ENCODE measurements around the gene TSPEAR.

The TSPEAR gene

DNA sequence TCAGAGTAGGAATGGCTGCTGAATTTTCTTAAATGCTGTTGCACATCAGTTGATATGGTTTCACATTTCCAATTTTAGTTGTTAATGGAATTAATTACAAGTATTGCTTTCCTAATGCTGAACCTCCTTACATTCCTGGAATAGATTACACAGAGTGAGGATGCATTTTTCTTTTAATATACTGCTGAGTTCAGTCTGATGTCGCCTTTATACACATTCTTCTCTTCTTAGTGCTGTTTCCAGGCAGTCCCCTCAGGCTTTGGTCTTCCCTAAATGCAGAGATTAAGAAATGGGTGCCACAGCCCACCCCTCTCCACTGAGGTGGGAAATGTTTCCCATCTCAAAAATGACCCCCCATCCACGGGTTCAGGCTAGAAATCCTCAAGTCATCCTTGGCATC is 6.7 kb upstream of the TSPEAR start:
- no peak for DNase-seq

DNA sequence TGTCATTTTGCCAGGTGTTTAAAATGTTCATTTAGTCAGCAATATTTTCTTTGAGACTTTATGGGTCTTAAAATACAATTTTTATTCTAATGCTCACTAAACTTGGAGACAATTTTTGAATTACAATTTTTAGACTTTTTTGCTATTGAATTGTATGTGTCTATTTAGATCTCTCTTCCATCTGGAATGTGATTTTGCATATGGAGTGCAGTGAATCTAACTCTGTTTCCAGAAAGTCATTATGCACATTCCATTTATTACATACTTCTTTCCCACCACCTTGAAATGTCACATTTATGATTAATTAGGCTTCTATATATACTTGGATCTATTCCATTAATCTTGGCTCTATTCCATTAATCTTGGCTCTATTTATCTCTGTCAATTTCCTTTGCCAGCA is 5.6 kb upstream of the TSPEAR start:
- no peak for DNase-seq

DNA sequence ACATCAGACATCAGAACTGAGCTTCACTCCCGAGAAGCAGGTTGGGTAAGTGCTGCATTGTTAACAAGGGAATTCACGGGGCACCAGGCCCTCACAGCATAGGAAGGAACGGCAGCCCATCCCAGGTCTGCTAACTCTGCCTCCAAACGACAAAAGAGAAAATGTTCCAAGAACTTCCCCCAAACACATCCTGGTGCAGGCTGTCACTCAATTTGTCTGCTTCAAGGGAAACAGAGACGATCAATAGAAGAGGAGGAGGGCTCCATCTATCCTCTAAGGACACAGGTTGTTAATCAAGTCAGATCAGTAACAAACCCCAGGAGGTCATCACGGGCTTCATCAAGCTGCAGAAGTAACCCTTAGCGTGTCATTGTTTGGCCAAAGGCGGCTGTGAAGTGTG is 3.5 kb upstream of the TSPEAR start:
- no peak for DNase-seq

DNA sequence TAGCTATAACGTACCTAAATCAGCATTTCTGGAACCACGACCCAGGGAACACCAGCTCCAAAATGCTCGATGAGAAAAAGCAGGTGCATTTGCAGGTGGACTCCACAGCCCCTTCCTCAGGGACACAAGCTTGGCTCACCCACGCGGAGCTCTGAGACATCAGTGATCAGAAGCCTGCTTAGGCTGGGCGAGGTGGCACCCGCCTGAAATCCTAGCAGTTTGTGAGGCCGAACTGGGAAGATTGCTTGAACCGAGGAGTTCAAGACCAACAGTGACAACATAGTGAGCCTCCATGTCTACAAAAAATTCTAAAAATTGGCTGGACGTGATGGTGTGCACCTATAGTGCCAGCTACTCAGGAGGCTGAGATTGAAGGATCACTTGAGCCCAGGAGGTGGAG is 2.5 kb upstream of the TSPEAR start:
- no peak for DNase-seq

DNA sequence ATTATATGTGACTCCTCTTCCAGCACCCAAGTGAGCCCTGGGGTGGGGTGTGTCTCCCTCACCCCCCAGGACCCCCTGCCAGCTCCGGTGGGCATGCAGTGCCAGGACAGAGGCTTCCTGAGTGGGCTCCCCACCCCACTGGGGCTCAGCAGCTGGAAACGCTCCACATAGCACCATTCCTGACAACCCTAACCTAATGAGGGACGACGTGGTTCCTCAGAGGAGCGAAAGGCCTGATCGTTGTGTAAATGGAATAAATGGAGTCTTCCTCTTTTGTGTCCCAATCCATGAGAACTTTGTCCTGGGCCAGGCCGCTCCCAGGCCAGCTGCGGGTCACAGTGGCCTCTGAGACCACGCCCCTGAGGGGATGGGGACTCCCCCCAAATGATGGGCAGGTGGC is 1.8 kb upstream of the TSPEAR start:
- DNase-seq = no peak

DNA sequence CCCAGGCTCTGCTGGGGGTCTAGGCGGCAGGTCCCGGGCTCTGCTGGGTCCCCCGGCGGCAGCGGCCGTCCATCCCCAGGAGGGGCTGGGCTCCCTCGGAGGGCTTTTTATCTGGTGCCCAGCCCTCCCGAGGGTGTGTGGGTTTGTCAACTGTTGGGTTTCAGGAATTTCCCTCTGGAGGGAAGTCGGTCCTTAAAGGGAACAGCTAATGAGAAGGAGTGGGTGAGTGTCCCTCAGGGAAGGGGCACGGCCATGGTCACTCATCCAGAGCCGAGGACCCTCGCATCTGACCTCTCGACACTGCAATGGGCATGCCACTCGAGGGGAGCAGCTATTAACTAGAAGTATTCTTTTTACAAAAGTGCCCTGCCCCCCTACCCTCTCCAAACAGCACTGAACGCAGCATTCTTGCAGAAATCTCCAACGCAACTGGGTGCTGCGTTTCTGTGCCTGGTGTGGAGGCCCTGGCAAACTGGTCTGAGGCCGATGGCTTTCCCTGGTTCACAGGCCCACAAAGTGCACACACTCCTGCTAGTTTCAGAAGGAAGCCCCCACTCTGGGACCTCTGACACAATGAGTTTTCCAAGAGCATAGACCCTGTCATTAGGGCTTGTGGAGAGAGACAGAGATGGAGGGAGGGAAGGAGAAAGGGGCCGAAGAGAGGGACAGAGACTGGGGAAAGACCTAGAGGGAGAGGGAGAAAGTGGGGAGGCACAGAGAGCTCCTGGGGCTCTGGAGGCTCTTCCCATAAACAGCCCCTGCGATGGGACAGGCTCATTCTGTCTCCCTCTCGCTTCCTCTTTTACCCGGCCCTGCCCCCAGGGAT is 1.0 kb upstream of the TSPEAR start:
- no peak for DNase-seq

DNA sequence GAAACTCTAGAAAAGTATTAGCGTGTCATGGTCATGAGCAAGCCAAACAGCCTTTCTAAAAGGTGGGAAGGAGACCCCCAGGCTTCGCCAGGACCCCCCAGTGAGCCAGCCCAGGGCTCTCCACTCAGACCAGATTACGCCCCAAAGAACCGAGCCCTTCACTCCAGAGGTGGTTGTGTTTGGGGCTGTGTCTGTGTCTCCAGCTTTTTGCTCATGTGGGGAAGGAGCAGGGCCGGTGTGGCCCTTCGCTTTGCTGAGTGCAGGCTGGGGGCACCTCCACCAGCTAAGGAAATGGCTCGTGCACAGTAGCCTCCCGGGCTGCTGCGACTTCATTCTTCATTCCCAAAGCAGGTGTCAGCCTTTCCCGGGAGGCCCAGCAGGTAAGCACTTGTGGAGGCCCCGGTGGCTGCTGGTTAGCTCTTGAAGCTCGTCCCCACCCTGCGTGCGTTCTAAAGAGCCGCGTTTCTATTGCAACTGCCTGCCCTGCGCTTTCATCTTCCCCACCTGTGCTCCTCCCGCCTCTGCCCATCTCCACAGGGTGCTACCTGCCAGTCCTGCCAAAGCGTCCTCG is 531 bp downstream of the TSPEAR start:
- DNase-seq = no peak

DNA sequence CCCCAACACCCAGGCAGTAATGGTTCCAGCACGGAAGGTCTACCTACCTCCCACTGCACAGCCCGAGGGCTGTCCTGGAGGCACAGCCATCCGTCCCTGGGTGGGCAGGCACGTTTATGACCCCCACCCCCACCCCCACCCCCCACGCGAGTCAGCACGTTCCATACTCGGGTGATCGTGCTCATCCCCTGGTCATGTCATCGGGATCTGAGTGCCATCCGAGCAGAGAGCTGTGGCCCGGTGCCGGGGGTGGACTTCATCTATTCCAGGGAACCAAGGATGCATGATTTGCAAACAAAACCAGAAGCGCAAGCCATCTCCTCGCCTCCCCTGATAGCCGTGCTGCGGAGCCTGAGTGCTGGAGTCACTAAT is 1.1 kb downstream of the TSPEAR start:
- DNase-seq = no peak

DNA sequence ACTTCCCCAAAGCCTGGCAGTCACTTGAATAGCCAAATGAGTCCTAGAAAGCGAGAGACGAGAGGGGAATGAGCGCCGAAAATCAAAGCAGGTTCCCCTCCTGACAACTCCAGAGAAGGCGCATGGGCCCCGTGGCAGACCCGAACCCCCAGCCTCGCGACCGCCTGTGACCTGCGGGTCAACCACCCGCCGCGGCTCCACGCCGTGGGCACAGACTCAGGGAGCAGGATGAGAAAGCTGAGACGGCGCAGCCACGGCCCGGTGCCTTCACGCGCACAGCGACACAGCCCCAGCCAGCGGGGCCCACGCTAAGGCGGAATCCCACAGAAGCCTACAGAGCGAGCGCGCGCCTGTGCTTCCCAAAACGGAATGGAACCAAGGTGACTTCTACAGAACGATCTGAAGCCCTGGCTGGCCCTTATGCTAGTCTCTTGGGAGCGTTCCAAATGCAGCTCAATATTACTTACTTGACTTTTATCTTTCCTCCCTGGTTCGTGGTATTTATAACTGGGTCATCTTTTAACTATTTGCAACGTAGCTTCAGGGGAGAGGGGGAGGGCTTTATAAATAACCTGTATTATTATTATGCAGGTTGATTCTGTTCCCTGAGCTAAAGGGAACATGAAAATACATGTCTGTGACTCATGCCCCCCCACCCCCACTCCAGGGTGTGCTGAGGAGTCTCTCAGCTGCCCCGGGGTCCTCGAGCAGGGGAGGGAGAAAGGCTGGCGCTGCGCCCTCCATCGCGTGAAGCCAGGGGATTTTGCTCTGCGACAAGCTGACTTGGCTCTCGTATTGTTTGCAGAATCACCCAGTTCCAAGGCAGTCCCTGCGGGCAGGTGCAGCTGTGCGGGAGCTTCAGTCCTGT is 1.7 kb downstream of the TSPEAR start:
- no peak for DNase-seq

DNA sequence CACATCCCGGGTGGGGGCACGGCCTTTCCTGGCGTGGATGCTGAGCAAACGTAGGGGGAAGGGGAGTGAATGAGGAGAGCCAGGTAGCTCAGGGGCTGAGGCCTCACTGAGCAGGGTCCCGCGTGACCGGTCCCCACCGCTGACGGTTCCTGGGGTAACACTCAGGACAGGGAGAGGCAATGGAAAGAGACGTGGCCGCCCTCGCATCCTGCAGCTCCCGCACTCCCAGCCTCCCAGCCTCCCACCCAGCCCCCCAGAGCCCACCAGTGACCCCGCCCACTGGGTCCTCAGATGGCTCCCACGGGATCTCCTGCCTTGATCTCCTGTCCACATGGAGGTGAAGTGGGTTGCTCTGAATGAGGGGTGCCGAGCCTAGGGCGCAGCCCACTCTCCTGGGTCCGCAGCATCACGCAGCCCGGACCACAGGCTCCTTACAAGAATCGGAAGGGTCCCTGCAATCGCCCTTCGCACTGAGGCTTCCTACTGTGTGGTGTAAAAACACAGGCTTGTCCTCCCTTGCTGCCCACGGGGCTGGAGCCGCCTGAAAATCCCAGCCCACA is 2.4 kb downstream of the TSPEAR start:
- no peak for DNase-seq

DNA sequence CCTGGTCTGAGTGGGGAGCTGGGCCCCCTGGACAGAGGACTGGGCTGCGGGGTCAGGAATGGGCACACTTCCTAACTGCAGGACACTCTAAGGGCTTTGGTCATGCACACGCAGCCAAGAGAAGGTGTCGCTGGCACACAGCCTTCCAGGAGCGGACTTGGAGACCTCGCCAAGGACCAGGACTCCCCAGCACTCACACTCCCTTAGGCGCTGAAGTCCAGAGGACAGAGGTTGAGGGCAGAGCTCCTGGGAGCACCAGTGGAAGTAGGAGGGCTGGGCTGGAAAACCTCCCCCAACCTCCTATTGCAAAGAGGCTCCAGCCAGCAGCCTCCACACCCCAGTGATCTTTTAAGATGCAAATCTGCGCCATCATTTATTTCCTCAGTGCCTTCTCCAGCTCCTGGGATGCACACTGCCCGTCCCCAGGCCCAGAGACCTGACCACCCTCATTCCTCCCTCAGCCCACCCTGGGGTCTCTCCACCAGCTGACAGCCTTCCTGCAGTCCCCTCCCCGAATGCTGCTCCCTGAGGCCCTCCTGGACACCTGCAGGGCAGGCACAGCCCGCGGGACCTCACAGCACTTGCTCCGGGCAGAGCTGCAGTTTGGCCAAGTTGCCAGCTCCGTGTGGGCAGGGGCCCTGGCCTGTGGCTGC is 3.0 kb downstream of the TSPEAR start:
- no peak for DNase-seq

DNA sequence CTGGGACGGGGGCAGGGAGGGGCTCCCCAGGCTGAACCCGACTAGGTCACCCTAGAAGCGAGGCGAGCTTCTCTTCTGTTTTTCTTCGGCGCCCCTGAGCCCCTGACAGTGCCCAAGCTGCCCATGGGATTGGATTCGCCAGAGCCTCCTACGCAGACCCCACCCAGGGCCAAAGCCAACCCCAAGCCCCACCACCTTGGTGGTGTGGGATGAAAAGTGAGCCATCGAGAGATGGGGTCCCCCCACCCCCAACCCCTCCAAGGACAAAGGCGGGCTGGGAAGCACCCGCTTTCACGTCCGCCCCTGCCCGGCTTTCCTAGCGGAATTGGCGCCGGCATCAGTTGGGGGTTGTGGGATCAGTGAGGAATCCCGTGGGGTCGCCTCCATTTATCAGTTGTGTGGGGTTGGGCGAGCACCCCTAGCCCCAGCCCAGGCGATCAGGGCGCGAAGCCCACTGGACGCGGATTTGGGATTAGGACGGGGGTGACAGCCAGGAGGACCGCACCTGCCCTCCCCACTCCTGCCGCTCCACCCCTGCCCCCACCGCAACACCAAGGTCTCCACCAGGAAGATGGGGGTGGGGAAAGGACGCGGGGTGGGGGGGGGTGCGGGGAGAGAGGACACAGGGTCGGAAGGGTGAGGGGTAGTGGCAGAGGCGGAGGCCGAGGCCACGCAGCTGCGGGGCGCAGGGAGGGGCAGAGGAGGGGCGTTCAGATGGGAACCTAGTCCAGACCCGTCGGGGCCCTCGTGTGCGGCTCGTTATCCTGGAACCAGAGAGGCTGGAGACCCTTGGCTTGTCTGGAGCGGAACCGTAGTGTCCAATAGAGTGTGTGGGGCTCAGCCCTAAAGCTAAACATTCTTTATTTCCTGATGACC is 4.4 kb downstream of the TSPEAR start:
- DNase-seq = no peak

DNA sequence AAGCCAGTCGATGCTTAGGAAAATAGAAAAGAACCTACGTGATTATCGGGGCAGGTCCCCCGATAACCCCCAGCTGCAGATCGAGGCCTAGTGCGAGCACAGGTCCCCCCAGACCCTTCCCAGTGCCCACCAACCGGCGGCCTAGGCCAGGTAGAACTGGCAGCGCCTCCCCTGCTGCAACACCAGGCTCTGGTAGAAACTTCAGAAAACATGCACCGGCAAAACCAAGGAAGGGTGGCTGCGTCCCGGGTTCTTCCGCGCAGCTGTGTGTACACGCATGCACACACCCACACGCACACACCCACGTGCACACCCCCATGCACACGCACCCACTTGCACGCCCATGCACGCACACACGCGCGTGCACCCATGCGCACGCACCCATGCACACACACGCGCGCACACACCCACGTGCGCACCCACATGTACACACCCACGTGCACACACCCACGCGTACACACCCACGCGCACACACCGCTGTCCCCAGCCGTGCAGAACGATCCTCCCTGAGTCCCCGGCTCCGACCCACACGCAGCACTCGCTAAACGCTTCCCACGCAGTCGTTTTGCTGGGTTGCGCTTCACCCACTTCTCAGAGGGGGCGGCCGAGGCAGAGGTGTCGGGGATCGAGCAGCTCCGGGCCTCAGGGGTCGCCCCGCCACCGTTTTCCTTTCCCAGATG is 5.2 kb downstream of the TSPEAR start:
- no peak for DNase-seq

DNA sequence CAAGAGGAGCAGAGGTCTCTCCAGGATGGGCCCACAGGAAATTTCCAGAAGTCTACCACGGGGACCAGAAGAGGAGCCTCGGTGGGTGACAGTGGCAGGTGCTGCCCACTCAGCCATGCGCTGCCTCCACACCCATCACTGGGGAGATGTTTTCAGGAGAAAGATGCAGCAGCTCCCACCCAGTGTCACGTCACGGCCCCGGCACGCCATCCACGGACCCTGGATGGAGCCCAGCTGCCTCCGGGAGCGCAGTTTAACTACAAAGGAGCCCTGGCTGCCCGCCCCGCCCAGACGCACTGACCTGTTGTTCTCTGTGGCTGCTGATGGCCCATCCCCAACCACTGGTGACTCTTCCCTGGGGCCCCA is 6.8 kb downstream of the TSPEAR start:
- DNase-seq = no peak

DNA sequence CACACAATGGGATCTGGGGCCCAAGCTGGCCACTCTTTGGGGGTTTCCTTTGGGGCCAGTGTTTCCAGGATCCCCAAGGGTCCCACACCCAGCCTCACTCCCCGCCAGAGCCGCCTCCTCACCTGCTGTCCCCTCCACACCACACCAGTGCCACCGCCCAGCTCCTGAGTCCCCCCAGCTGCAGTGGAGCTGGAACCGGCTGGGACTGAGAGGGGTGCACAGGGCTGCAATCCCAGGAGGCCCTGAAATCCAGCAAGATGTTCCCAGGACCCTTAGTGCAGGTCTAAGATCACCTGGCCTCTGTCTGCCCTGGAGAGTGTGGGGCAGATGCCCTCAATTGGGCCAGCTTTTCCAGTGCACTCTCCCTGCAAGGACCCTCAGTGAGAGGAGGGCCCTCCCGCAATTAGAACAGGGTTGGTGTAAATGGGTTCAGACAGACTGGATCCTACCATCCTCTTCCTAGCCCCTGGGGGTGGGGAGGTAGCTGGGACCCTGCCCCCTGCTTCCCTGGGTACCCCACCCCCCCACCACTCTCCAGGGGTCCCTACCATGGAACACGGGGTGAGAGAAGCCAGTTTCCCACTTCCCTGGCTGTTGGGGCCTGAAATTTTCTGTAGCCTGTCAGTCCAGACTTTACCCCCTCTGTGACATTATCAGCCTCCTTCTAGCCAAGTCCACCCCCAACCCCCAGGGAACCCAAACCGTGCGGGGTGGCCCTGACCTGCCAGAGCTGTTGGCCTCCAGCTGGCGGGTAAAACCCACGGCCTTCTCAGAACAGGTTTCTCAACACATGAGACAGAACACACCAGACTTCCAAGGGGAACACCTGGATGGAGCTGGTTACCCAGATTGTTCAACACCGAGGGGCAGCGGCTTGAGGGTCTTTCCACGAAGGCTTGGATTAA is 7.4 kb downstream of the TSPEAR start:
- no peak for DNase-seq

DNA sequence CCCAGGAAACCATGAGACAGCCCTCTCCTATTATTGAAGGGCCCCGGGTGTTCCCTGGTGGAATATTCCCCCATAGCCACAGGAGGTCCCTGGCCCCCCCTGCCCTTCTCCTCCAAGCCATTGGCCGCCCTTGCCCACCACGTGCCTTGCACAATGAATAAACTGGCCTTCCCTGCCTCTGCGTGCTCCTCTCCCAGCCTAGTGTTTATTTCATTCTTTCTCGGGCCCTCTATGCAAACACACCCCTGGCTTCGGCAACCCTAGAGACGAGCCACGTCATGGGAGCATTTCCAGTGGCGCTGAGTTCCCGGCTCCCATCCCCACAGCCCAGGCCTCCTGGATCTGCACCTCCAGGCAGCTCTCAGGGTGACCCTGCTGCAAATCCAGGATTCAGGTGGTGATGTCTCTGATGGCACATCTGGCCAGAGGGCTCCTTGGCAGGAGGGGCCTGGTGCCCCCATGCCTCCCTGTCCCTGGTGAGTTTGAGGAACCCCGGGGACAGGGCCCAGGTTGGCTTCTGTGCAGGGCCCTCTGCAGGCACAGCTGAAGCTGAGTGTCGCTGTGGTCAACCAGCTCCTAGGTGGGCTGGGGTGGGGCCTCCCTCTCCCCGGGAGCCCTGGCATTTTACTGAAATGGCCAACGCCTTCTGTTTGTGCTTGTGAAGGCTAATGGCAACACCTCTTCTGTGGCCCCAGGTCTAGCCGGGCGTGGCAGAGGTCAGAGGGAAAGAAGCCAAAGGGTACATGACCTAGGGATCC is 8.2 kb downstream of the TSPEAR start:
- DNase-seq = no peak

DNA sequence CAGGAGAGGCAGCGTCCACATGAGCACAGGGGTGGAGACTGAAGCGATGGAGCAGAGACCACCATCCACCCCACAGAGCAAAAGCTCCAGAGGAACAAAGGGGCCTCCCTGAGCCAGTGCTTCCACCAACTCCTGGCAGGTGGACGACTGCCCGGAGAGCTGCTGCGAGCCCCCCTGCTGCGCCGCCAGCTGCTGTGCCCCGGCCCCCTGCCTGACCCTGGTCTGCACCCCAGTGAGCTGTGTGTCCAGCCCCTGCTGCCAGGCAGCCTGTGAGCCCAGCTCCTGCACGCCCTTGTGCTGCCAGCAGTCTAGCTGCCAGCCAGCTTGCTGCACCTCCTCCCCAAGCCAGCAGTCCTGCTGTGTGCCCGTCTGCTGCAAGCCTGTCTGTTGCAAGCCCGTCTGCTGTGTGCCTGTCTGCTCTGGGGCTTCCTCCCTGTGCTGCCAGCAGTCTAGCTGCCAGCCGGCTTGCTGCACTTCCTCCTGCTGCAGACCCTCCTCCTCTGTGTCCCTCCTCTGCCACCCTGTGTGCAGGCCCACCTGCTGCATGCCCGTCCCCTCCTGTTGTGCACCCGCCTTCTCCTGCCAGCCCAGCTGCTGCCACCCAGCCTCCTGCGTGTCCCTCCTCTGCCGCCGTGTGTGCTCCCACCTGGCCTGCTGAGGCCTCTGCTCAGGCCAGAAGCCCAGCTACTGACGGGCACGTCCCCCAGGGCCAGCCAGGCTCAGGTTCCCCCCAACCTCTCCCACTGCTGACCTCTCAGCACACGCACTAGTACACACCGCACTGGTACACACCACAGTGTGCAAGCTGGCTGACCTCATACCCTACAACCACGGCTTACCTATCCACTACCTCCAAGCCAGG is 9.0 kb downstream of the TSPEAR start:
- no peak for DNase-seq

DNA sequence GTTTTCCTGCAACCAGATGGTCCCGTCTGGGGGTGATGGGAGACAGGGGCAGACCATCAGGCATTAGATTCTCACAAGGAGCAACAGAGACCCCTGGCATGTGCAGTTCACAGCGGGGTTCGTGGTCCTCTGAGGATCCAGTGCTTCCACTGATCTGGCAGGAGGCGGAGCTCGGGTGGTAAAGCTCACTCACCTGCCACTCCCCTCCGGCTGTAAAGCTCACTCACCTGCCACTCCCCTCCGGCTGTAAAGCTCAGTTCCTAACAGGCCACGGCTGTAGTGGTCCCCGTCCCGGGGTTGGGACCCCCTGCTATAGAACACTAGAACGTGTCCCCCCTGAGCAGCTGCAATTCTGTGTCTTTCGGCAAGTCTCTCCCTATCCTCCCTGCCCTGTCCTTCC is 9.8 kb downstream of the TSPEAR start:
- DNase-seq = no peak

DNA sequence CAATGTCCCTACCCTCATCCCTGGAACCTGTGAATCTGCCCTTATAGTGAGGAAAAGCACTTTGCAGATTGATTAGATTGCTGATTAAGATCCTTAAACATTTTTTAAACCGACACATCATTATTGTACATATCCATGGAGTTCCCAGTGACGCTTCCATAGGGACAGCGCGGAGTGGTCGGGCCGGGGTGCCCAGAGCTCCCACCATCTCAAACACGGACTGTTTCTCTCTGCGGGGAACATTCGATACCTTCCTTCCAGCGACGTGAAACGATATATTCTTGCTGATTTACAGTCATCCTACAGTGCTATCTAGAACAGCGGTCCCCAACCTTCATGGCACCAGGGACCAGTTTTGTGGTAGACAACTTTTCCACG is 10.4 kb downstream of the TSPEAR start:
- DNase-seq = no peak
